ENCODE data around the gene ZNF268.
"Not testable (repeated sequence)": the region's sequence is repeated elsewhere in the genome, so short reads cannot be mapped to it uniquely, and the experiment has no call there.

Gene ZNF268

GRCh38 chr12:133227281-133227852 lies 46.1 kb downstream of the ZNF268 start:
- no peak for DNase-seq (ENCODE audit: low read depth)

GRCh38 chr12:133231001-133231400 lies 49.7 kb downstream of the ZNF268 start:
- no peak for DNase-seq (ENCODE audit: low read depth)

DNA sequence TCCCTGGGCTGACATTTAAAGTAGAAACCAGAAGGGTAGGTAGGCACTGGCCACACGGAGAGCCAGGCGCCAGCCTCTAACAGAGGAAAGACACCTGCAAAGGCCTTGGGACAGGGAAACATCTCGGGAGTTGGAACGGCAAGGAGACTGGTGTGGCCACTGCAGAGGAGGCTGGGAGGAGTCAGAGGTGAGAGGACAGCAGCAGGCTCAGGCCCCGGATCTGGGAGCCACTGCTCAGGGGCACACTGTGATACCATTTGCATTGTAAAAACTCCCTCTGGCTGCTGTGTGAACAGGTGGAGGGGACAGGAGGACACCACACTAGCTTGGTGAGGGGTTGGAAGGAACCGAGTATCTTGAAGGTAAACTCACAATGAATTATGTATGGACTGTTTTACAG lies 51.7 kb downstream of the ZNF268 start:
- DNase-seq (ENCODE audit: low read depth): no peak

GRCh38 chr12:133233993-133234564 lies 52.8 kb downstream of the ZNF268 start:
- DNase-seq (ENCODE audit: low read depth): no peak

DNA sequence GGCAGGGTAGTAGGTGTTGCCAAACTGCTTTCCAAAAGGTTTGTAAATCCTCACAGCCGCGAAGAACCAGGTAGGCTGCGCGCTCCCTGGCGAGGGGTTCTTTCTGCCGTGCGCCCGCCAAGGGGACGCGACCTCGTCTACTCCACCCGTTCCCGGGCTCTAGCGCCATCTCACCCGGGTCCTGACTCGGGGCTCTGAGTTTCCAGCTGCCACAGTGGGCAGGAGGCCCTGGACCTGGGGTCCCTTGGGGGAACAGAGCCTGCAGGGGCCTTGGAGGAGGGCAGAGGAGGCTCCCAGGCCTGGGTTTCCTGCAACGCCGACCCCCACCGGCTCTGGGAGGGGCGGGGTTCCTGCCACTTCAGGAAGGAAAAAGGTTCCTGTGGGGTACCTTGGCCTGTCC lies 53.7 kb downstream of the ZNF268 start:
- DNase-seq (ENCODE audit: low read depth): no peak

DNA sequence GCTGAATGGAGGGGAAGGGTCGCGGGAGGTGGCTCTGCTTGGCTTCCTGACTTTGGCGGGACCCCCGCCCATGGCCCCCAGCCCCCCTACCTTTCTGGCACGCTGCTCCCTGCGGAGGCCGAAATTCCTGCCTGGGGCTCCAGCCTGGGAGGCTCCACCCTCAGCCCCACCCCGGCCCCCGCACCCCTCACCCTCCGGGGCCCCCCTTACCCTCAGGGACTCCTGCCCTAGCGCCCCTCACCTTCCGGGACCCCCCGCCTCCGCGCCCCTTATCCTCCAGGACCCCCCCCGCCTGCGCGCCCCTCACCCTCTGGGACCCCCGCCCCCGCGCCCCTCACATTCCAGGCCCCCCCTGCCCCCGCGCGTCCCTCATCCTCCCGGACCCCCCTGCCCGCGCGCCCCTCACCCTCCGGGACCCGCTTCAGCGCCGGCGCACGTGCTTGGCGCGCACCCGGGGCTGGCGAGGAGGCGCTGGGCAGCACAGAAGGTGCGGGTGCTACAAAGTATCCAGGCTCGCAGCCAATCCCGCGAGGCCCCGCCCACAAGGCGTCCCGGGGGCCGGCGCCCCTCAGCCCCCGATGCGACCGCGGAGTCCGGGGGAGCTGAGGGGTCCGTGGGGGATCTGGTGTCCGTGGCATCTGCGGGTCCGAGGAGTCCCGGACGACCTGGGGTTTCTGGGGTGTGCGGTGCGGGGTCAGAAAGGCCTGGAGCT lies 54.3 kb downstream of the ZNF268 start, which contains the start of gene ANHX:
TSS of gene ANHX (minus strand) at position 477 of the 712 bp plus-strand sequence. CDS start 1,521 bp downstream, outside the sequence.
- DNase-seq (ENCODE audit: low read depth): no peak

DNA sequence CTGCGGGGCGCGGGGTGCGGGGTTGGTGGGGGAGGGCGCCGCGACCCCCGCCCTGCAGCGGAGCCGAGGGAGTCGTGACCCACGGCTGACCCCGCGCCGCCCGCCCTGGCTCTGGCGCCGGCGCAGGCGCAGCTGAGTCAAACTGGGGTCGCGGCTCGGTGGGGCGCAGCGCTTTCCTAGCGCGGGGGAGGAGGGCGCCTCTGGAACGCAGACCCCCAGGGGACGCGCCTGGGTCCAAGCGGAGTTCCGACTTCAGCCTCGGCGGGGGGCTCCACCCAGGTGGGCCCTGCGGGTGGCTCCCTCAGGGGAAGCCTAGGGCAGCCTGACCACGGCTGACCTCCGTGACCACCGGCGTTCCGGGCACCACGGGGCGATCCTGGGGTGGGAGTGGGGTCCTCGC lies 54.8 kb downstream of the ZNF268 start:
- no peak for DNase-seq (ENCODE audit: low read depth)

GRCh38 chr12:133236556-133236955 lies 55.3 kb downstream of the ZNF268 start:
- no peak for DNase-seq (ENCODE audit: low read depth)

- no peak for DNase-seq (ENCODE audit: low read depth)
These were observed 70.4 kb downstream of the ZNF268 start for GRCh38 chr12:133251732-133252131.

DNA sequence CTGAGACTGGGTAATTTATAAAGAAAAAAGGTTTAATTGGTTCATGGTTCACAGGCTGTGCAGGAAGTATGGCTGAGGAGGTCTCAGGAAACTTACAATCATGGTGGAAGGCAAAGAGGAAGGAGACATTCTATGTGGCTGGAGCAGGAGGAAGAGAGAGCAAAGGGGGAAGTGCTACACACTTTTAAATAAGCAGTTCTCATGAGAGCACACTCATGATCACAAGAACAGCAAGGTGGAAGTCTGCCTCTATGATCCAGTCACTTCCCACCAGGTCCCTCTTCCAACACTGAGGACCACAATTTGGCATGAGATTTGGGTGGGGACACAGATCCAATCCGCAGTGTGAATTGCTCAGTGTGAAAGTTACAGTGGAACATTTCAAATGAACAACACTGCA lies 74.5 kb downstream of the ZNF268 start:
- DNase-seq (ENCODE audit: low read depth): not testable (repeated sequence)

DNA sequence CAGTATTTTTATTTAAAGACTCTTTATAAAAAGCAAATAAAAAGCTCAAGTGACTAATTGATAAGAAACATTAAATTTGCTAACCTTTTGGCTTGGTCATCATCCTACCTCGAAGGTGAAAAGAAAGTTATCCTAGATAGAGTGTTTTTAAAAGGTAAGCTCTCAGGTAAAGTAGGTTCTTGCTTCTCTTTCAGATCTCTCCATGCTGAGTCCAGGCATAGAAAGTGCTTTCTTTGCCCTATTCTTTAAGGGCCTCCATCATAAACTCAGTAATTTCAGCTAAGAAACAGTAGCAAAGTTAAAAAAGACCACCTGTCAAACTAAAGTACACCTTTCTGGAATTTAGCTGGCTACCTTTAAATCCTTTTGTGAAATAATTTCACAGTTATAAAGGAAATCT lies 75.0 kb downstream of the ZNF268 start:
- no peak for DNase-seq (ENCODE audit: low read depth)

- no peak for DNase-seq (ENCODE audit: low read depth)
These were observed 82.9 kb downstream of the ZNF268 start for GRCh38 chr12:133264173-133264572.
